Skeletal muscle tissue (tissue), 4 donors: ENCODE data around the gene CAPZA1. TPM values are rescaled to one million over a fixed set of nuclear protein-coding genes. Genes with fewer than 3 reads are reported as not detected.

Experiments
- H3K27ac ChIP-seq: one replicate; pipeline ENCODE4 v1.7.0; 2013; ENCODE audit warnings: mild to moderate bottlenecking, low read depth, low read length, inconsistent platforms
- H3K27me3 ChIP-seq, 3 donors: one replicate each; pipeline ENCODE4 v1.7.0; 2013; ENCODE audit warnings: low read length in 3 of 3; ENCODE audit not compliant: control insufficient read depth in 3 of 3, insufficient read depth in 3 of 3
- H3K36me3 ChIP-seq, 3 donors: one replicate each; pipeline ENCODE4 v1.7.0; 2013; ENCODE audit warnings: low read length in 3 of 3; ENCODE audit not compliant: control insufficient read depth in 3 of 3, insufficient read depth in 3 of 3
- H3K4me1 ChIP-seq, 3 donors: one replicate each; pipeline ENCODE4 v1.7.0; 2013; ENCODE audit warnings: low read length in 3 of 3, mild to moderate bottlenecking in 3 of 3; ENCODE audit not compliant: control insufficient read depth in 3 of 3, insufficient read depth in 3 of 3
- H3K4me3 ChIP-seq, 3 donors: one replicate each; pipeline ENCODE4 v1.7.0; 2013; ENCODE audit warnings: low read length in 3 of 3
- H3K9ac ChIP-seq, 3 donors: one replicate each; pipeline ENCODE4 v1.7.0; 2013; ENCODE audit warnings: low read length in 3 of 3, mild to moderate bottlenecking in 3 of 3, moderate library complexity in 2 of 3, low read depth in 1 of 3
- H3K9me3 ChIP-seq, 3 donors: one replicate each; pipeline ENCODE4 v1.7.0; 2013; ENCODE audit warnings: low read length in 3 of 3; ENCODE audit not compliant: control insufficient read depth in 3 of 3
- total RNA-seq: library from RNA; depleted of rRNA; stranded (reverse); fragments of >200 nt; gene quantifications from one replicate; pipeline ENCODE4 v1.2.3, GENCODE V29; 2014
- donor health status: Osteomylitis.

Gene CAPZA1
- total RNA-seq, 1 donor from 2014 or later = 63.7 TPM

- peaks cover 37 to 61% (median 37%) of the 10 kb centered on the region in 3 donors for H3K36me3 ChIP-seq
- peaks cover 41 to 44% (median 43%) of the 10 kb centered on the region in 3 donors for H3K4me1 ChIP-seq
- H3K27ac ChIP-seq = no peak overlapping the region
- no peaks in the 10 kb centered on the region for H3K9me3 ChIP-seq
- no peak overlapping the region for H3K4me3 ChIP-seq
- H3K27me3 ChIP-seq = no peaks in the 10 kb centered on the region
- H3K9ac ChIP-seq = no peak overlapping the region
Observed at GRCh38 chr1:112697781-112698201, 78.2 kb downstream of the CAPZA1 start.

- no peak overlapping the region for H3K9ac ChIP-seq
- peaks cover 35 to 58% (median 39%) of the 10 kb centered on the region in 3 donors for H3K36me3 ChIP-seq
- no peak overlapping the region for H3K27ac ChIP-seq
- H3K4me1 ChIP-seq = peaks cover 45 to 52% (median 50%) of the 10 kb centered on the region in 3 donors
- no peaks in the 10 kb centered on the region for H3K9me3 ChIP-seq
- H3K4me3 ChIP-seq = no peak overlapping the region
- H3K27me3 ChIP-seq = no peaks in the 10 kb centered on the region
Observed at GRCh38 chr1:112698366-112699310, 79.0 kb downstream of the CAPZA1 start.

GRCh38 chr1:112699425-112700144 is 80.0 kb downstream of the CAPZA1 start:
- Histone ChIP-seq H3K27me3 (no peaks in the 10 kb centered on the region), H3K27ac (peak overlapping the region; percentile 93), H3K9me3 (no peaks in the 10 kb centered on the region), H3K4me1 (peaks cover 54 to 61% (median 59%) of the 10 kb centered on the region in 3 donors), H3K4me3 (peak overlapping the region in 1 of 3 donors; percentile 22), H3K9ac (peak overlapping the region; percentile 52 to 72 (median 67)), H3K36me3 (peaks cover 32 to 50% (median 36%) of the 10 kb centered on the region in 3 donors)

- Histone ChIP-seq H3K4me3 (peak overlapping the region in 2 of 3 donors; percentile 45 to 49), H3K4me1 (peaks cover 58 to 71% (median 68%) of the 10 kb centered on the region in 3 donors), H3K36me3 (peaks cover 25 to 42% (median 31%) of the 10 kb centered on the region in 3 donors)
Observed at GRCh38 chr1:112700290-112701226, 80.9 kb downstream of the CAPZA1 start.

DNA sequence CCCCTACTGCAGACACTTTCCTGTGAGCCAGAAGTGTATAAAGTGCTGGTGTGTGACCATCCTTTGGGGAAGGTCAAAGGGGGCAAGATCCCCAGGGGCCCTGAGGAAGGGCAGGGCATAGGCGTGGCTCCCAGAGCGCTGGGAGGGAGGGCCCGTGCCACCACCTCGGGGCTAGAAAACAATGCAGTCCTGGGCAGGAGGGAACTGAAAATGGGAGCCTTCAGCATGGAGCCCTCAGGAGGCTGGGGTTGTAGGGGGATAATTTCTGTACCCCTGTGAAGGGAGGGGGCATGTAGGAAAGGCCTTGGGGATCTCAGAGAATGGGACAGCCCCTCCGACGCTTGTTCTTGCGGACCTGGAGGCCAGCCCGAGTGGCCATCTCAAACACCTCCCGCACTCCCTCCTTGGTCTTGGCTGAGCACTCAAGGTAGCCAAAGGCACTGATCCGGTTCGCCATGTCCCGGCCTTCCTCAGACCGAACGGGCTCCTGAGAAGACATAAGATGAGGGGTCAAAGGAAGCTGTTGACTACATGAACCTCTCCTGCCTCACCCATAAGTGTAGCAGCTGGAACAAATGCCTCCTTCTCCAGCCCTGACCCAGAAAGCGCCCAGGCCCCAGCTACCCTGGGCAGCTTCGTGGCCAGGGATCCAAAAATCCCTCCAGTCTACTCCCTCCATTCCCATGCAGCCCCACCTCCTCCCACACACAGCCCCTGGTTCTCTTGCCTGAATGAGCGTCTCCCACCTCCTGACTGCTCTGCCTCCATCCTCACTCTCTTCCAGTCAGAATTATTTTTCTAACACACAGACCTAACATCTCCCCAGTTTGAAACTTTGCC is 81.8 kb downstream of the CAPZA1 start:
- H3K36me3 ChIP-seq = peaks cover 24 to 38% (median 31%) of the 10 kb centered on the region in 3 donors
- H3K27me3 ChIP-seq = no peaks in the 10 kb centered on the region
- H3K4me3 ChIP-seq = peak overlapping the region in 2 of 3 donors; percentile 3 to 45
- peaks cover 63 to 80% (median 72%) of the 10 kb centered on the region in 3 donors for H3K4me1 ChIP-seq
- H3K9me3 ChIP-seq = no peaks in the 10 kb centered on the region
- peak overlapping the region; percentile 93 for H3K27ac ChIP-seq
- H3K9ac ChIP-seq = peak overlapping the region in 2 of 3 donors; percentile 67 to 72

More at GRCh38 chr1:112700290-112701226, 80.9 kb downstream of the CAPZA1 start:
- Histone ChIP-seq H3K9ac (peak overlapping the region; percentile 52 to 72 (median 67)), H3K27me3 (no peaks in the 10 kb centered on the region), H3K27ac (peak overlapping the region; percentile 93), H3K9me3 (no peaks in the 10 kb centered on the region)

- Histone ChIP-seq H3K36me3 (peaks cover 18 to 32% (median 31%) of the 10 kb centered on the region in 3 donors), H3K9ac (peak overlapping the region in 1 of 3 donors; percentile 72), H3K9me3 (no peaks in the 10 kb centered on the region), H3K4me3 (no peak overlapping the region), H3K27ac (peak overlapping the region; percentile 93), H3K27me3 (no peaks in the 10 kb centered on the region), H3K4me1 (peaks cover 63 to 83% (median 72%) of the 10 kb centered on the region in 3 donors)
Observed at GRCh38 chr1:112702067-112702395, 82.4 kb downstream of the CAPZA1 start.

GRCh38 chr1:112702420-112703261 is 83.0 kb downstream of the CAPZA1 start:
- Histone ChIP-seq H3K36me3 (peaks cover 17 to 32% (median 28%) of the 10 kb centered on the region in 3 donors), H3K4me3 (no peak overlapping the region)

GRCh38 chr1:112703706-112704105 is 84.1 kb downstream of the CAPZA1 start:
- H3K36me3 ChIP-seq = peaks cover 13 to 25% (median 21%) of the 10 kb centered on the region in 3 donors
- peak overlapping the region in 1 of 3 donors; percentile 60 for H3K9ac ChIP-seq
- H3K9me3 ChIP-seq = no peaks in the 10 kb centered on the region
- H3K27me3 ChIP-seq = no peaks in the 10 kb centered on the region
- H3K4me3 ChIP-seq = peak overlapping the region in 1 of 3 donors; percentile 22
- H3K27ac ChIP-seq = peak overlapping the region; percentile 85
- H3K4me1 ChIP-seq = peaks cover 61 to 85% (median 73%) of the 10 kb centered on the region in 3 donors

More at GRCh38 chr1:112702420-112703261, 83.0 kb downstream of the CAPZA1 start:
- no peaks in the 10 kb centered on the region for H3K9me3 ChIP-seq
- H3K4me1 ChIP-seq = peaks cover 67 to 88% (median 75%) of the 10 kb centered on the region in 3 donors
- H3K27me3 ChIP-seq = no peaks in the 10 kb centered on the region
- peak overlapping the region; percentile 93 for H3K27ac ChIP-seq
- no peak overlapping the region for H3K9ac ChIP-seq
